SU-DHL-6 (cell line): ENCODE data around the gene SOX5.
"Not testable (repeated sequence)": the region's sequence is repeated elsewhere in the genome, so short reads cannot be mapped to it uniquely, and the experiment has no call there.

ENCODE experiments used
- H2AFZ ChIP-seq: fragments of 200-600 bp; sonication (generic); 2 replicates; pipeline ENCODE4 v1.6.1; 2014; ENCODE audit warnings: low read depth, mild to moderate bottlenecking, moderate library complexity, mixed read lengths, antibody characterized with exemption, low read length; ENCODE audit not compliant: severe bottlenecking
- H3F3A ChIP-seq: fragments of 200-600 bp; shearing (Covaris generic); 2 replicates; pipeline ENCODE4 v1.6.0; 2016; ENCODE audit warnings: antibody characterized with exemption, mild to moderate bottlenecking; ENCODE audit not compliant: insufficient read depth
- H3K27ac ChIP-seq: fragments of 200-600 bp; sonication (generic); 2 replicates; pipeline ENCODE4 v1.5.1; 2016; ENCODE audit warnings: low read depth, mild to moderate bottlenecking, low read length, moderate library complexity, mixed read lengths
- H3K27me3 ChIP-seq: fragments of 200-600 bp; sonication (generic), shearing (Covaris generic); 2 replicates; pipeline ENCODE4 v1.6.0; 2014; ENCODE audit warnings: mild to moderate bottlenecking, low read length
- H3K36me3 ChIP-seq: fragments of 200-600 bp; sonication (generic); 2 replicates; pipeline ENCODE4 v1.6.1; 2014; ENCODE audit warnings: mild to moderate bottlenecking, low read length, mixed read lengths
- H3K4me2 ChIP-seq: fragments of 300-600, 200-600 bp; shearing (Covaris generic), sonication (generic); 2 replicates; pipeline ENCODE4 v1.6.0; 2014; ENCODE audit warnings: low read length, low read depth, mild to moderate bottlenecking; ENCODE audit not compliant: poor library complexity, severe bottlenecking
- H3K4me3 ChIP-seq: fragments of 200-600 bp; sonication (generic); 2 replicates; pipeline ENCODE4 v1.5.1; 2014; ENCODE audit warnings: antibody characterized with exemption, low read length, mild to moderate bottlenecking, mixed read lengths; ENCODE audit not compliant: insufficient read depth, poor library complexity, severe bottlenecking
- H3K79me2 ChIP-seq: fragments of 200-600 bp; sonication (generic); 2 replicates; pipeline ENCODE4 v1.6.1; 2014; ENCODE audit warnings: mild to moderate bottlenecking, low read length, moderate library complexity; ENCODE audit not compliant: insufficient read depth
- H3K9ac ChIP-seq: fragments of 200-600 bp; sonication (generic); 2 replicates; pipeline ENCODE4 v1.7.0; 2014; ENCODE audit warnings: mild to moderate bottlenecking, low read length
- H3K9me2 ChIP-seq: fragments of 200-600 bp; sonication (generic); replicated peaks from 2 replicates; pipeline ENCODE4 v1.6.1; 2014; ENCODE audit warnings: low read length; ENCODE audit not compliant: insufficient read depth
- H3K9me3 ChIP-seq: fragments of 200-600 bp; sonication (generic); 2 replicates; pipeline ENCODE4 v1.6.1; 2014; ENCODE audit warnings: low read length, mixed read lengths; ENCODE audit not compliant: insufficient read depth
- H4K20me1 ChIP-seq: fragments of 200-600 bp; sonication (generic); 2 replicates; pipeline ENCODE4 v1.6.1; 2014; ENCODE audit warnings: low read depth, mild to moderate bottlenecking, antibody characterized with exemption, low read length, moderate library complexity, mixed read lengths
- CTCF ChIP-seq: fragments of 200-600 bp; sonication (generic); IDR thresholded peaks from one replicate; pipeline ENCODE4 v1.5.1; 2017; ENCODE audit warnings: antibody characterized with exemption, mild to moderate bottlenecking, low read length, moderate library complexity; ENCODE audit not compliant: insufficient read depth, poor library complexity, severe bottlenecking
- EZH2phosphoT487 ChIP-seq: fragments of 200-600 bp; sonication (generic), shearing (Covaris generic); conservative IDR thresholded peaks from 2 replicates; pipeline ENCODE4 v1.6.1; 2018; ENCODE audit warnings: mild to moderate bottlenecking, antibody characterized with exemption, low read length, moderate library complexity, mixed read lengths

Gene SOX5

DNA sequence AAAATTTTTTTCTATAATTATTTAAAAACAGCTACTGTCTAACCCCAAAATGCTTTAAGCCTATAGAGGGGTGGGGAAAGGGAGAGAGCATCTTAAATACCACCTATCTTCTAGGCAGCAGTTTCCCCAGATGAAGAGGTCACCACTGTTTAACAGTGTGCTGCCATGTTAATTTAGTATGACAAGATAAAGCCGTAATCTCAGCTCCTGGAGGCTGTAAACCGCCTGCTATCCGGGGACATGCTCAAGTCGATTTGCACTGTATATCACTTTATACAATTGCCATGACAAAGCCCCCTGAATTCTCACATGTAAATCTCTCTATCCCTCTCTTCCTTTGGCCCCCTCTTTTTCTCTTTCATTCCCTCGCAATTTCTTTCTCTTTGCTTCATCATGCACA is 68.5 kb downstream of the SOX5 start:
- H3K9ac ChIP-seq = no peak overlapping the region
- no peaks in the 10 kb centered on the region for H3K27me3 ChIP-seq
- no peaks in the 10 kb centered on the region for H3K9me2 ChIP-seq
- H4K20me1 ChIP-seq = no peaks in the 10 kb centered on the region
- TF ChIP-seq CTCF (no peak), EZH2phosphoT487 (no peak)
- no peak overlapping the region for H3K27ac ChIP-seq
- no peak overlapping the region for H3K4me3 ChIP-seq
- H3K36me3 ChIP-seq = no peaks in the 10 kb centered on the region
- no peaks in the 10 kb centered on the region for H3F3A ChIP-seq
- H3K9me3 ChIP-seq = no peaks in the 10 kb centered on the region
- no peak overlapping the region for H3K4me2 ChIP-seq
- H3K79me2 ChIP-seq = no peaks in the 10 kb centered on the region
- H2AFZ ChIP-seq = no peak overlapping the region

DNA sequence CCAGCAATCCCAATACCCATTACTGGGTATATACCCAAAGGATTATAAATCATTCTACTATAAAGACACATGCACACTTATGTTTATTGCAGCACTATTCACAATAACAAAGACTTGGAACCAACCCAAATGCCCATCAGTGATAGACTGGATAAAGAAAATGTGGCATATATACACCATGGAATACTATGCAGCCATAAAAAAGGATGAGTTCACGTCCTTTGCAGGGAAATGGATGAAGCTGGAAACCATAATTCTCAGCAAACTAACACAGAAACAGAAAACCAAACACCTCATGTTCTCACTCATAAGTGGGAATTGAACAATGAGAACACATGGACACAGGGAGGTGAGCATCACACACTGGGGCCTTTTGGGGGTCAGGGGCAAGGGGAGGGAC is 72.9 kb downstream of the SOX5 start:
- not testable (repeated sequence) for H3K9me2 ChIP-seq, H3K36me3 ChIP-seq, H4K20me1 ChIP-seq

GRCh38 chr12:23867794-23868193 is 81.7 kb downstream of the SOX5 start:
- H3K4me3 ChIP-seq = no peak overlapping the region
- no peak for TF ChIP-seq EZH2phosphoT487
- H3K9ac ChIP-seq = no peak overlapping the region
- no peak overlapping the region for H3K27ac ChIP-seq
- H2AFZ ChIP-seq = no peak overlapping the region
- H3K4me2 ChIP-seq = no peak overlapping the region
- H3K27me3 ChIP-seq = no peaks in the 10 kb centered on the region
- H3K36me3 ChIP-seq = no peaks in the 10 kb centered on the region
- no peaks in the 10 kb centered on the region for H4K20me1 ChIP-seq
- H3K79me2 ChIP-seq = no peaks in the 10 kb centered on the region
- no peaks in the 10 kb centered on the region for H3K9me3 ChIP-seq
- no peaks in the 10 kb centered on the region for H3F3A ChIP-seq
- no peaks in the 10 kb centered on the region for H3K9me2 ChIP-seq

More for the DNA sequence above, 72.9 kb downstream of the SOX5 start:
- H3F3A ChIP-seq, H3K79me2 ChIP-seq, H3K27me3 ChIP-seq, H3K27ac ChIP-seq, H3K4me3 ChIP-seq, H3K9ac ChIP-seq, H3K4me2 ChIP-seq, H3K9me3 ChIP-seq, H2AFZ ChIP-seq: not testable (repeated sequence)

GRCh38 chr12:23862701-23863100 is 86.8 kb downstream of the SOX5 start:
- Histone ChIP-seq H3K9ac (no peak overlapping the region), H3K79me2 (no peaks in the 10 kb centered on the region)

GRCh38 chr12:23860019-23860418 is 89.5 kb downstream of the SOX5 start:
- no peak overlapping the region for H3K27ac ChIP-seq
- no peak overlapping the region for H2AFZ ChIP-seq
- H3K4me2 ChIP-seq = no peak overlapping the region
- no peak for TF ChIP-seq EZH2phosphoT487
- no peak for TF ChIP-seq CTCF
- no peaks in the 10 kb centered on the region for H3F3A ChIP-seq
- no peaks in the 10 kb centered on the region for H3K27me3 ChIP-seq
- H3K36me3 ChIP-seq = no peaks in the 10 kb centered on the region
- H3K9me3 ChIP-seq = no peaks in the 10 kb centered on the region
- no peaks in the 10 kb centered on the region for H3K79me2 ChIP-seq
- no peak overlapping the region for H3K9ac ChIP-seq
- H4K20me1 ChIP-seq = no peaks in the 10 kb centered on the region
- H3K9me2 ChIP-seq = no peaks in the 10 kb centered on the region
- no peak overlapping the region for H3K4me3 ChIP-seq

More at GRCh38 chr12:23862701-23863100, 86.8 kb downstream of the SOX5 start:
- no peaks in the 10 kb centered on the region for H3K9me2 ChIP-seq
- no peaks in the 10 kb centered on the region for H3F3A ChIP-seq
- H3K36me3 ChIP-seq = no peaks in the 10 kb centered on the region
- no peak for TF ChIP-seq EZH2phosphoT487
- no peak overlapping the region for H3K4me2 ChIP-seq
- H2AFZ ChIP-seq = no peak overlapping the region
- H3K27me3 ChIP-seq = no peaks in the 10 kb centered on the region
- H3K27ac ChIP-seq = no peak overlapping the region
- no peak overlapping the region for H3K4me3 ChIP-seq
- no peaks in the 10 kb centered on the region for H3K9me3 ChIP-seq
- no peaks in the 10 kb centered on the region for H4K20me1 ChIP-seq
